Breast epithelium (tissue), 4 donors: ENCODE results near the gene UMODL1. TPM values are rescaled to one million over a fixed set of nuclear protein-coding genes. Genes with fewer than 3 reads are reported as not detected.

ENCODE experiments used
- DNase-seq, 2 donors: peaks; one replicate each; pipeline ENCODE4 v3.0.0-alpha.2; 2019; ENCODE audit warnings: low spot score in 2 of 2
- H3K27ac ChIP-seq, 2 donors: fragments of 200-600 bp; sonication (generic) in 1 of 2; one replicate each; pipeline ENCODE4 v1.5.1; 2016 to 2019; ENCODE audit warnings: mild to moderate bottlenecking in 1 of 2
- H3K27me3 ChIP-seq, 2 donors: fragments of 200-600 bp; sonication (generic) in 1 of 2; one replicate each; pipeline versions ENCODE4 v1.5.1 to v1.6.0; 2017 to 2019; ENCODE audit warnings: control low read depth in 1 of 2, mild to moderate bottlenecking in 1 of 2
- H3K36me3 ChIP-seq: fragments of 200-600 bp; one replicate; pipeline ENCODE4 v1.5.1; 2019
- H3K4me1 ChIP-seq, 2 donors: fragments of 200-600 bp; sonication (generic); one replicate each; pipeline ENCODE4 v1.5.1; 2016 to 2019; ENCODE audit warnings: control low read depth in 1 of 2
- H3K4me3 ChIP-seq, 3 donors: fragments of 200-600 bp; sonication (generic); 1 replicate in 2 of 3; 2 replicates in 1 of 3; pipeline ENCODE4 v1.5.1; 2016 to 2019; ENCODE audit warnings: mild to moderate bottlenecking in 3 of 3, moderate library complexity in 2 of 3
- H3K9me3 ChIP-seq, 2 donors: fragments of 200-600 bp; sonication (generic) in 1 of 2; one replicate each; pipeline ENCODE4 v1.5.1; 2016 to 2019; ENCODE audit warnings: control low read depth in 1 of 2
- POLR2A ChIP-seq: fragments of 450-650 bp; IDR thresholded peaks from one replicate; pipeline ENCODE4 v1.6.1; 2016; ENCODE audit warnings: antibody characterized with exemption, mild to moderate bottlenecking, moderate library complexity
- POLR2AphosphoS5 ChIP-seq, 3 donors: sonication (generic); formaldehyde crosslinking; IDR thresholded peaks; one replicate each; pipeline ENCODE4 v1.6.1; 2017; ENCODE audit warnings: antibody characterized with exemption in 3 of 3
- intact Hi-C: fragments of 100-400 bp; cut with DNase I; formaldehyde crosslinking; loops from one replicate; pipeline ENCODE4 v1.15.1; 2023; ENCODE audit warnings: low total_unique reads
- total RNA-seq, 3 donors: library from RNA; depleted of rRNA; stranded (reverse); fragments of >200 nt; gene quantifications; one replicate each; pipeline ENCODE4 v1.1.0, GENCODE V29; 2016
- TF ChIP-seq, protein P1 (sequence below), 3 donors: fragments of 450-650 bp; IDR thresholded peaks; one replicate each; pipeline ENCODE4 v1.5.1; 2016 to 2017; ENCODE audit warnings: antibody characterized with exemption in 3 of 3, mild to moderate bottlenecking in 3 of 3, moderate library complexity in 3 of 3

UMODL1 gene
- total RNA-seq, 3 donors from 2014 or later: not detected

DNA sequence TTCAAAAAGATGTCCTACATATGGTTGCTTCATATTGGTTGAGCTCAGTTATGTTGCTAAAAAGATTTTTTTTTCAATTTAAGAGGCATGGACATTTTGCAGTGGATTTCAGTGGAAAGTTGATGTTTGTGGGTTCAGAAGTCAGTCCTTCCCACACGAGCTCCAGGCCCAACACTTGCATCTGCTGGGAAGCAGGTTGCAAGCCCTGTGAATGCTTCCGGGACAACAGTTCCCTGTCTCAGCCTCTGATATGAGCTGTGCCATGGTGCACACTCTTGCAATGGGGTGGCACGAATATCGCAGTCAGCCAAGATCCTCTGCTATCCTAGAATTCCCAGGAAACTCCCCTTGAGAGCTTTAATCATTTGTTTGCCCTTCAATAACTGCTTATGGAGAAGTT is 117.5 kb downstream of the UMODL1 start:
- no peaks in the 10 kb centered on the region for H3K9me3 ChIP-seq

GRCh38 chr21:42189431-42189830 is 118.3 kb downstream of the UMODL1 start:
- no peak overlapping the region for H3K4me3 ChIP-seq
- H3K9me3 ChIP-seq: no peaks in the 10 kb centered on the region
- intact Hi-C loops: no loop called here
- TF ChIP-seq, protein P1, sequence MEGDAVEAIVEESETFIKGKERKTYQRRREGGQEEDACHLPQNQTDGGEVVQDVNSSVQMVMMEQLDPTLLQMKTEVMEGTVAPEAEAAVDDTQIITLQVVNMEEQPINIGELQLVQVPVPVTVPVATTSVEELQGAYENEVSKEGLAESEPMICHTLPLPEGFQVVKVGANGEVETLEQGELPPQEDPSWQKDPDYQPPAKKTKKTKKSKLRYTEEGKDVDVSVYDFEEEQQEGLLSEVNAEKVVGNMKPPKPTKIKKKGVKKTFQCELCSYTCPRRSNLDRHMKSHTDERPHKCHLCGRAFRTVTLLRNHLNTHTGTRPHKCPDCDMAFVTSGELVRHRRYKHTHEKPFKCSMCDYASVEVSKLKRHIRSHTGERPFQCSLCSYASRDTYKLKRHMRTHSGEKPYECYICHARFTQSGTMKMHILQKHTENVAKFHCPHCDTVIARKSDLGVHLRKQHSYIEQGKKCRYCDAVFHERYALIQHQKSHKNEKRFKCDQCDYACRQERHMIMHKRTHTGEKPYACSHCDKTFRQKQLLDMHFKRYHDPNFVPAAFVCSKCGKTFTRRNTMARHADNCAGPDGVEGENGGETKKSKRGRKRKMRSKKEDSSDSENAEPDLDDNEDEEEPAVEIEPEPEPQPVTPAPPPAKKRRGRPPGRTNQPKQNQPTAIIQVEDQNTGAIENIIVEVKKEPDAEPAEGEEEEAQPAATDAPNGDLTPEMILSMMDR (IDR thresholded peaks at IDR 0.05): no peak
- TF ChIP-seq POLR2AphosphoS5 (IDR thresholded peaks at IDR 0.05): no peak
- no peak for TF ChIP-seq POLR2A
- H3K36me3 ChIP-seq: no peaks in the 10 kb centered on the region
- no peak for DNase-seq
- no peak overlapping the region for H3K27ac ChIP-seq
- no peaks in the 10 kb centered on the region for H3K27me3 ChIP-seq
- no peaks in the 10 kb centered on the region for H3K4me1 ChIP-seq

More for the DNA sequence above, 117.5 kb downstream of the UMODL1 start:
- intact Hi-C loops: no loop called here
- Histone ChIP-seq H3K4me1 (no peaks in the 10 kb centered on the region), H3K27me3 (no peaks in the 10 kb centered on the region), H3K27ac (peak overlapping the region in 1 of 2 donors; percentile 72), H3K4me3 (no peak overlapping the region), H3K36me3 (no peaks in the 10 kb centered on the region)
- peak in 1 of 2 donors; percentile 9 for DNase-seq
- TF ChIP-seq POLR2A (no peak), POLR2AphosphoS5 (IDR thresholded peaks at IDR 0.05) (no peak)
- TF ChIP-seq, protein P1 (IDR thresholded peaks at IDR 0.05): no peak

DNA sequence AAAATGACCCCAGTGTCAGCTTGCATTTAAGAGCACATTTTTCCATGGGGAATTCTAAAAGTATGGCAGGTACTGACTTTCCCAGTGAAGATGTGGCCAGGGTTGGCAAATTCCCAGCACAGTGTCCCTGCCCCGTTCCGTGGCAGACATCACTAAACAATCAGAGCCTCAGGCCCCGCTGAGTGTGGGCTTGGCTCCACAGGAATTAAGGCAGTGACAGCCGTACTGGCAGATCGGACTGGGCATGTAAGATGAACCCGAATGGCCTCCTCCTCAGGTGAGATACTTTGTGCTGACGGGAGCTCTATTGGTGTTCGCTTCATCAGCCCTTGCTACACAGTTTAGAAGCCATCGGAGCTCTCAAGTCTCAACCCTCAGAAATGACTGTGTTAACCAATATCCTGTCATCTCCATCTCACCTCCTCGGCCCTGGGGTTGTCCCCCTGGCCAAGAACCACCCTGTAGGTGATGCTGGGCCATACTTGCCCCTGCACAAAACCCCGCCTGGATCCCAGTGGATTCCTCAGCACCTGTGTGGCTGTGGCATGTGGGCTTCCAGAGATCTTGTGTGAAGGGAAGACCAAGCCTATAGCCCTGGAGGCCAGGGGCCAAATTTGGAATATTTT is 118.9 kb downstream of the UMODL1 start:
- intact Hi-C loops: no loop called here
- no peaks in the 10 kb centered on the region for H3K36me3 ChIP-seq
- H3K9me3 ChIP-seq: no peaks in the 10 kb centered on the region
- peak in 1 of 2 donors; percentile 17 for DNase-seq
- H3K4me3 ChIP-seq: no peak overlapping the region
- no peak for TF ChIP-seq POLR2AphosphoS5 (IDR thresholded peaks at IDR 0.05)
- TF ChIP-seq, protein P1 (IDR thresholded peaks at IDR 0.05): no peak
- no peak for TF ChIP-seq POLR2A
- H3K27ac ChIP-seq: no peak overlapping the region
- H3K27me3 ChIP-seq: no peaks in the 10 kb centered on the region
- H3K4me1 ChIP-seq: no peaks in the 10 kb centered on the region

- DNase-seq: peak in 1 of 2 donors; percentile 2
- Histone ChIP-seq H3K27ac (no peak overlapping the region), H3K4me3 (no peak overlapping the region), H3K36me3 (no peaks in the 10 kb centered on the region), H3K9me3 (no peaks in the 10 kb centered on the region), H3K4me1 (no peaks in the 10 kb centered on the region), H3K27me3 (no peaks in the 10 kb centered on the region)
- TF ChIP-seq POLR2A (no peak), POLR2AphosphoS5 (IDR thresholded peaks at IDR 0.05) (no peak)
- TF ChIP-seq, protein P1 (IDR thresholded peaks at IDR 0.05): no peak
- intact Hi-C loops: no loop called here
These were observed 119.4 kb downstream of the UMODL1 start for GRCh38 chr21:42190486-42190863.

- Histone ChIP-seq H3K4me3 (no peak overlapping the region), H3K9me3 (no peaks in the 10 kb centered on the region), H3K27ac (no peak overlapping the region), H3K27me3 (no peaks in the 10 kb centered on the region), H3K36me3 (no peaks in the 10 kb centered on the region), H3K4me1 (no peaks in the 10 kb centered on the region)
- DNase-seq: peak in 1 of 2 donors; percentile 9
- intact Hi-C loops: no loop called here
- TF ChIP-seq POLR2A: no peak
- TF ChIP-seq, protein P1 (IDR thresholded peaks at IDR 0.05): no peak
- no peak for TF ChIP-seq POLR2AphosphoS5 (IDR thresholded peaks at IDR 0.05)
These were observed 119.9 kb downstream of the UMODL1 start for GRCh38 chr21:42191064-42191463.
